Measurements from ENCODE around the gene SESN3.
"Not testable (repeated sequence)": the region's sequence is repeated elsewhere in the genome, so short reads cannot be mapped to it uniquely, and the experiment has no call there.

The SESN3 gene

GRCh38 chr11:95252586-95252985 lies 21.6 kb upstream of the SESN3 start:
- DNase-seq (ENCODE audit: low read depth in 2 of 2, low spot score in 1 of 2), result no peak

- DNase-seq (ENCODE audit: low read depth in 2 of 2, low spot score in 1 of 2), result not testable (repeated sequence)
These were observed 20.9 kb upstream of the SESN3 start for GRCh38 chr11:95251896-95252295.

- DNase-seq (ENCODE audit: low read depth in 2 of 2, low spot score in 1 of 2), result no peak
These were observed 17.9 kb upstream of the SESN3 start for GRCh38 chr11:95248666-95249467.

- no peak for DNase-seq (ENCODE audit: low read depth in 2 of 2, low spot score in 1 of 2)
These were observed 16.9 kb upstream of the SESN3 start for GRCh38 chr11:95247883-95248282.

- no peak for DNase-seq (ENCODE audit: low read depth in 2 of 2, low spot score in 1 of 2)
These were observed 16.2 kb upstream of the SESN3 start for GRCh38 chr11:95247127-95247684.

GRCh38 chr11:95245581-95245980 lies 14.6 kb upstream of the SESN3 start:
- no peak for DNase-seq (ENCODE audit: low read depth in 2 of 2, low spot score in 1 of 2)

- DNase-seq (ENCODE audit: low read depth in 2 of 2, low spot score in 1 of 2), result no peak
These were observed 14.0 kb upstream of the SESN3 start for GRCh38 chr11:95245038-95245437.

- DNase-seq (ENCODE audit: low read depth in 2 of 2, low spot score in 1 of 2), result no peak
These were observed 12.7 kb upstream of the SESN3 start for GRCh38 chr11:95243673-95244072.

- DNase-seq (ENCODE audit: low read depth in 2 of 2, low spot score in 1 of 2), result no peak
These were observed 12.0 kb upstream of the SESN3 start for GRCh38 chr11:95242845-95243605.

- DNase-seq (ENCODE audit: low read depth in 2 of 2, low spot score in 1 of 2), result no peak
These were observed 11.3 kb upstream of the SESN3 start for GRCh38 chr11:95242091-95242844.

- DNase-seq (ENCODE audit: low read depth in 2 of 2, low spot score in 1 of 2), result no peak
These were observed 10.7 kb upstream of the SESN3 start for GRCh38 chr11:95241681-95242081.

GRCh38 chr11:95239871-95240649 lies 9.1 kb upstream of the SESN3 start:
- DNase-seq (ENCODE audit: low read depth in 2 of 2, low spot score in 1 of 2), result no peak

GRCh38 chr11:95232666-95233065 lies 1.7 kb upstream of the SESN3 start:
- no peak for DNase-seq (ENCODE audit: low read depth in 2 of 2, low spot score in 1 of 2)

GRCh38 chr11:95231881-95232605 lies 1.0 kb upstream of the SESN3 start:
- peak in 1 of 2 donors; percentile 35 for DNase-seq (ENCODE audit: low read depth in 2 of 2, low spot score in 1 of 2)

- DNase-seq (ENCODE audit: low read depth in 2 of 2, low spot score in 1 of 2), result no peak
These were observed 234 bp downstream of the SESN3 start for GRCh38 chr11:95230810-95231126.

GRCh38 chr11:95229993-95230809 lies 801 bp downstream of the SESN3 start:
- no peak for DNase-seq (ENCODE audit: low read depth in 2 of 2, low spot score in 1 of 2)

- no peak for DNase-seq (ENCODE audit: low read depth in 2 of 2, low spot score in 1 of 2)
These were observed 1.6 kb downstream of the SESN3 start for GRCh38 chr11:95229199-95229992.

GRCh38 chr11:95228081-95228749 lies 2.8 kb downstream of the SESN3 start:
- DNase-seq (ENCODE audit: low read depth in 2 of 2, low spot score in 1 of 2), result no peak

Measured in stimulated activated CD8-positive, alpha-beta memory T cell treated with anti-CD3 and anti-CD28 coated beads, Interleukin-4, amount 100 ng/mL, for 1 hour (primary cell).